Fibroblast of lung (primary cell): ENCODE results near the gene TMEM161A. TPM values are rescaled to one million over a fixed set of nuclear protein-coding genes. Genes with fewer than 3 reads are reported as not detected.

Source experiments
- DNase-seq, 2 donors: peaks; one replicate each; pipeline versions ENCODE4 v3.0.0 to v3.0.0-alpha.2; 2010; ENCODE audit warnings: low read depth in 2 of 2
- H2AFZ ChIP-seq: 2 replicates; pipeline ENCODE4 v1.5.1; 2012; ENCODE audit warnings: low read length, control low read depth, inconsistent platforms
- H3K27ac ChIP-seq: 2 replicates; pipeline ENCODE4 v1.5.1; 2011; ENCODE audit warnings: low read length, control low read depth; ENCODE audit not compliant: insufficient read depth
- H3K27me3 ChIP-seq: 2 replicates; pipeline ENCODE4 v1.5.1; 2011; ENCODE audit warnings: mild to moderate bottlenecking, low read length; ENCODE audit not compliant: control insufficient read depth, insufficient read depth
- H3K36me3 ChIP-seq: 2 replicates; pipeline ENCODE4 v1.5.1; 2011; ENCODE audit warnings: low read length; ENCODE audit not compliant: control insufficient read depth, insufficient read depth
- H3K4me1 ChIP-seq: 2 replicates; pipeline ENCODE4 v1.5.1; 2011; ENCODE audit warnings: low read length; ENCODE audit not compliant: control insufficient read depth, insufficient read depth; ENCODE audit errors: extremely low read depth
- H3K4me2 ChIP-seq: 2 replicates; pipeline ENCODE4 v1.5.1; 2011; ENCODE audit warnings: low read length, control low read depth; ENCODE audit not compliant: insufficient read depth; ENCODE audit errors: extremely low read depth
- H3K4me3 ChIP-seq, 4 experiments: fragments of 200-600 bp in 1 of 4; sonication (generic) in 1 of 4; replicated peaks in 1 of 4; 2 replicates each; pipeline ENCODE4 v1.5.1; 2011 to 2016; ENCODE audit warnings: low read length in 4 of 4, low read depth in 3 of 4, mild to moderate bottlenecking in 3 of 4, control low read depth in 2 of 4, inconsistent platforms in 1 of 4, mixed read lengths in 1 of 4; ENCODE audit not compliant: insufficient read depth in 1 of 4; ENCODE audit errors: control extremely low read depth in 1 of 4
- H3K79me2 ChIP-seq: 2 replicates; pipeline ENCODE4 v1.5.1; 2012; ENCODE audit warnings: mild to moderate bottlenecking, low read length, inconsistent platforms; ENCODE audit not compliant: control insufficient read depth, insufficient read depth
- H3K9ac ChIP-seq: 2 replicates; pipeline ENCODE4 v1.5.1; 2011; ENCODE audit warnings: mild to moderate bottlenecking, low read length, control low read depth; ENCODE audit not compliant: insufficient read depth
- H3K9me3 ChIP-seq: 2 replicates; pipeline ENCODE4 v1.5.1; 2012; ENCODE audit warnings: low read depth, low read length; ENCODE audit not compliant: control insufficient read depth, insufficient read depth
- H4K20me1 ChIP-seq: 2 replicates; pipeline ENCODE4 v1.5.1; 2011; ENCODE audit warnings: low read length; ENCODE audit not compliant: control insufficient read depth, insufficient read depth; ENCODE audit errors: extremely low read depth
- CTCF ChIP-seq, 2 donors: IDR thresholded peaks in 1 of 2; conservative IDR thresholded peaks in 1 of 2; 1 replicate in 1 of 2; 2 replicates in 1 of 2; pipeline ENCODE4 v1.5.1; 2011 to 2012; ENCODE audit warnings: low read length in 2 of 2, control low read depth in 1 of 2, inconsistent platforms in 1 of 2, low read depth in 1 of 2, mild to moderate bottlenecking in 1 of 2
- EZH2 ChIP-seq: IDR thresholded peaks from 2 replicates; pipeline ENCODE4 v1.5.1; 2012; ENCODE audit warnings: low read length, control low read depth, mild to moderate bottlenecking; ENCODE audit errors: missing control alignments
- polyA plus RNA-seq, 2 donors: library from polyadenylated mRNA; depleted of rRNA in 1 of 2; stranded (reverse) in 1 of 2; unstranded in 1 of 2; fragments of >200 nt; gene quantifications; 2 replicates each; pipeline ENCODE4 v1.2.1, GENCODE V29; 2011 to 2012; ENCODE audit warnings: missing spikeins in 1 of 2
- total RNA-seq: library from RNA; depleted of rRNA; stranded (reverse); fragments of >200 nt; gene quantifications from 2 replicates; pipeline ENCODE4 v1.2.1, GENCODE V29; 2014

The TMEM161A gene
- total and polyA plus RNA-seq, 2 donors (not counting 1 experiment from before 2014, with no cell fraction given) = 9.4 to 23.8 TPM

- Histone ChIP-seq H3K36me3 (no peaks in the 10 kb centered on the region), H4K20me1 (no peaks in the 10 kb centered on the region), H3K9me3 (no peaks in the 10 kb centered on the region), H3K4me2 (no peak overlapping the region), H3K27ac (no peak overlapping the region), H3K9ac (no peak overlapping the region), H3K4me1 (peaks cover 2% of the 10 kb centered on the region), H3K27me3 (no peaks in the 10 kb centered on the region), H3K4me3 (no peak overlapping the region), H2AFZ (no peak overlapping the region), H3K79me2 (no peaks in the 10 kb centered on the region)
- TF ChIP-seq CTCF (conservative IDR thresholded peaks at IDR 0.05 in 1 of 2, IDR thresholded peaks at IDR 0.05 in 1 of 2; ENCODE audit: low read depth in 1 of 2, low read length in 2 of 2) (no peak), EZH2 (no peak)
- DNase-seq = no peak
Measured at GRCh38 chr19:19111967-19112580, 26.2 kb downstream of the TMEM161A start.

DNA sequence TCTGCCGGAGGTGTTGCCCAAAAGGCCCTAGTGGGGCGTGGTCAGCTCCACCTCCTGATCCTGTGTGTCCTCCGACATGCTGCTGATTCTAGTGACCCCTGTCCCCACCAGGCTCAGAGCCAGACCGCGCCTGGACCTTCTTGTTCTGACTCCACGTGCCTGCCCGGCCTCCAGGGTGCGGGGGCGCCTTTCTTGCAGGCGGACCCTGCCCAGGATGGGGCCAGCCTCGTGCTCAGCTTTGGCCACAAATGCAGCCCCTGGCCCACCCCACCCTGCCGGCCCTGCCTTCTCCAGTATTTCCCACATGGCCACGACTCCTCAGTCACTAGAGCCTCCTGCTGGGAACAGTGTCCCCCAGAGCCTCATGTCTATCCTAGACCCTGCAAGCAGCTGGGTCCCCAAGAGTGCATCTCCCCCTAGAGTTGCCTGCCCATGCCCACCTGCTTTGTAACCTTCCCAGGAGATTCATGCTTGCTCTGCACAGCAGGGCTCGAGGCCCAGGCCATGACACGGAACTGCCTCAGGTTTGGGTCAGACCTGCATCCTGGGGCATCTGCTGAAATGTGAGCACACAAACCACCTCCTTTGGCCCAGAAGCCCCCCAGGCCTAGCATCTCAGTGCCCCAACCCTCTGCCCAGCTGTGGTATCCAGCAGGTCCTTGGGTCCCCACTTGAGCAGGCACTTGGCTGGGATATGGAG, 27.0 kb downstream of the TMEM161A start:
- H2AFZ ChIP-seq = no peak overlapping the region
- no peak overlapping the region for H3K9ac ChIP-seq
- H3K4me2 ChIP-seq = no peak overlapping the region
- H3K4me3 ChIP-seq = no peak overlapping the region
- no peak overlapping the region for H3K27ac ChIP-seq
- peaks cover 2% of the 10 kb centered on the region for H3K4me1 ChIP-seq
- DNase-seq = no peak
- H3K36me3 ChIP-seq = no peaks in the 10 kb centered on the region
- no peak for TF ChIP-seq EZH2
- no peak for TF ChIP-seq CTCF (conservative IDR thresholded peaks at IDR 0.05 in 1 of 2, IDR thresholded peaks at IDR 0.05 in 1 of 2; ENCODE audit: low read depth in 1 of 2, low read length in 2 of 2)
- no peaks in the 10 kb centered on the region for H3K27me3 ChIP-seq
- no peaks in the 10 kb centered on the region for H3K79me2 ChIP-seq
- H4K20me1 ChIP-seq = no peaks in the 10 kb centered on the region
- no peaks in the 10 kb centered on the region for H3K9me3 ChIP-seq

- Histone ChIP-seq H3K4me2 (no peak overlapping the region), H3K36me3 (no peaks in the 10 kb centered on the region), H3K4me1 (peaks cover 5% of the 10 kb centered on the region), H3K9me3 (no peaks in the 10 kb centered on the region), H3K4me3 (no peak overlapping the region), H3K79me2 (no peaks in the 10 kb centered on the region), H2AFZ (no peak overlapping the region), H3K27me3 (no peaks in the 10 kb centered on the region), H3K27ac (no peak overlapping the region), H3K9ac (no peak overlapping the region), H4K20me1 (no peaks in the 10 kb centered on the region)
- peak in 1 of 2 donors; percentile 29 for DNase-seq
- TF ChIP-seq CTCF (conservative IDR thresholded peaks at IDR 0.05 in 1 of 2, IDR thresholded peaks at IDR 0.05 in 1 of 2; ENCODE audit: low read depth in 1 of 2, low read length in 2 of 2) (peak in 1 of 2 donors; percentile 25), EZH2 (no peak)
Measured at GRCh38 chr19:19110410-19111135, 27.7 kb downstream of the TMEM161A start.
